ENCODE results near the gene WIPF2. TPM values are rescaled to one million over a fixed set of nuclear protein-coding genes. Genes with fewer than 3 reads are reported as not detected.
"Not testable (repeated sequence)": the region's sequence is repeated elsewhere in the genome, so short reads cannot be mapped to it uniquely, and the experiment has no call there.

Gene WIPF2
- polyA plus RNA-seq, 5 donors: 25.8 to 33.6 (median 29.9) TPM

- DNase-seq: no peak
Measured at GRCh38 chr17:40190197-40191021, 28.7 kb upstream of the WIPF2 start.

- peak; percentile 64 to 74 for DNase-seq
Measured at GRCh38 chr17:40191237-40192208, 27.6 kb upstream of the WIPF2 start.

GRCh38 chr17:40192961-40193360, 26.1 kb upstream of the WIPF2 start:
- DNase-seq: no peak

GRCh38 chr17:40194821-40195220, 24.3 kb upstream of the WIPF2 start:
- DNase-seq: no peak

GRCh38 chr17:40197550-40197949, 21.6 kb upstream of the WIPF2 start:
- no peak for DNase-seq

- DNase-seq: not testable (repeated sequence)
Measured at GRCh38 chr17:40197965-40198456, 21.1 kb upstream of the WIPF2 start.

- DNase-seq: no peak
Measured at GRCh38 chr17:40198576-40198975, 20.5 kb upstream of the WIPF2 start.

GRCh38 chr17:40203131-40203530, 16.0 kb upstream of the WIPF2 start:
- DNase-seq: no peak

- DNase-seq: not testable (repeated sequence)
Measured at GRCh38 chr17:40206193-40206592, 12.9 kb upstream of the WIPF2 start.

GRCh38 chr17:40209404-40210093, 9.6 kb upstream of the WIPF2 start:
- DNase-seq: no peak

- not testable (repeated sequence) for DNase-seq
Measured at GRCh38 chr17:40213914-40214313, 5.2 kb upstream of the WIPF2 start.

- no peak for DNase-seq
Measured at GRCh38 chr17:40218006-40218739, 931 bp upstream of the WIPF2 start.

GRCh38 chr17:40219594-40220338, 662 bp downstream of the WIPF2 start:
- DNase-seq: peak in 1 of 2 donors; percentile 65

GRCh38 chr17:40224718-40225550, 5.8 kb downstream of the WIPF2 start:
- DNase-seq: peak; percentile 10 to 27

GRCh38 chr17:40229146-40229545, 10.0 kb downstream of the WIPF2 start:
- not testable (repeated sequence) for DNase-seq

GRCh38 chr17:40230670-40231069, 11.6 kb downstream of the WIPF2 start:
- no peak for DNase-seq

- DNase-seq: not testable (repeated sequence)
Measured at GRCh38 chr17:40231928-40232327, 12.8 kb downstream of the WIPF2 start.

- no peak for DNase-seq
Measured at GRCh38 chr17:40241252-40241834, 22.2 kb downstream of the WIPF2 start.

- DNase-seq: no peak
Measured at GRCh38 chr17:40242774-40243173, 23.7 kb downstream of the WIPF2 start.

Data from right lung (tissue), 5 donors.